PC-9 (cell line): ENCODE measurements around the gene SPINK8.

Experiments used
- EZH2 ChIP-seq: fragments of 200-600 bp; sonication (generic); IDR thresholded peaks from 2 replicates; pipeline ENCODE4 v1.8.0; 2017; ENCODE audit warnings: antibody characterized with exemption, low read depth
- TF ChIP-seq, protein P1 (sequence below): fragments of 200-600 bp; sonication (generic); conservative IDR thresholded peaks from 2 replicates; pipeline ENCODE4 v1.6.1; 2017; ENCODE audit warnings: mixed run types, antibody characterized with exemption, mild to moderate bottlenecking, moderate library complexity

DNA sequence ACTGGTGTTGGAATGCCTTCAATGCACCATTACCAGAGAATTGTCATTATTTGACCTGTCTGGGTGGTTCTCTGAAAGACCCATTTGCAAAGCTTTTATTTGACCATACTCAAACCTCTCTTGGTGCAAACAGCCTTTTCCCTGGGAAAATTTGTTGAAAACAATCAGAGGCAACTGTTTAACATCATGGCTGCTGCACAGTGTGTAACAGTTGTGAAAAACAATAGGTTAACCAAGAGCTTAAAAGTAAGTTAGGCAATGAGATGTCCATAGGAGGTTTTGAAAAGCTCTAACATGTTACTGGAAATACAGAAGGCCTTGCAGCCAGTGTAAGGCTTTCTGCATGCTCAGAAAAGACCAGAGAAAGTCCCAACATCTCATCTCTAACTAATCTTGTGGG lies 18.9 kb downstream of the SPINK8 start:
- TF ChIP-seq, protein P1, sequence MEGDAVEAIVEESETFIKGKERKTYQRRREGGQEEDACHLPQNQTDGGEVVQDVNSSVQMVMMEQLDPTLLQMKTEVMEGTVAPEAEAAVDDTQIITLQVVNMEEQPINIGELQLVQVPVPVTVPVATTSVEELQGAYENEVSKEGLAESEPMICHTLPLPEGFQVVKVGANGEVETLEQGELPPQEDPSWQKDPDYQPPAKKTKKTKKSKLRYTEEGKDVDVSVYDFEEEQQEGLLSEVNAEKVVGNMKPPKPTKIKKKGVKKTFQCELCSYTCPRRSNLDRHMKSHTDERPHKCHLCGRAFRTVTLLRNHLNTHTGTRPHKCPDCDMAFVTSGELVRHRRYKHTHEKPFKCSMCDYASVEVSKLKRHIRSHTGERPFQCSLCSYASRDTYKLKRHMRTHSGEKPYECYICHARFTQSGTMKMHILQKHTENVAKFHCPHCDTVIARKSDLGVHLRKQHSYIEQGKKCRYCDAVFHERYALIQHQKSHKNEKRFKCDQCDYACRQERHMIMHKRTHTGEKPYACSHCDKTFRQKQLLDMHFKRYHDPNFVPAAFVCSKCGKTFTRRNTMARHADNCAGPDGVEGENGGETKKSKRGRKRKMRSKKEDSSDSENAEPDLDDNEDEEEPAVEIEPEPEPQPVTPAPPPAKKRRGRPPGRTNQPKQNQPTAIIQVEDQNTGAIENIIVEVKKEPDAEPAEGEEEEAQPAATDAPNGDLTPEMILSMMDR, result no peak
- TF ChIP-seq EZH2, result no peak
